HTR-8/SVneo (cell line): Measurements from ENCODE around the gene HPS5.
"Not testable (repeated sequence)": the region's sequence is repeated elsewhere in the genome, so short reads cannot be mapped to it uniquely, and the experiment has no call there.

Source experiments
- DNase-seq: peaks from one replicate; pipeline ENCODE4 v3.0.0; 2011; ENCODE audit warnings: low spot score, mixed read lengths; ENCODE audit not compliant: insufficient read length
- FAIRE-seq: peaks from 2 replicates; lab custom pipeline; 2011; peaks lifted over from hg19 to GRCh38; lab: Jason Lieb, UNC

The HPS5 gene

GRCh38 chr11:18321969-18322711 is at the start of gene HPS5, which contains the start of gene GTF2H1:
HPS5 (minus strand) TSS chr11:18322140; CDS start chr11:18317858, 4,282 bp downstream.
GTF2H1 (plus strand) TSS chr11:18322567; CDS start chr11:18333075, 10,508 bp downstream.
- peak; percentile 99 for FAIRE-seq
- DNase-seq, result peak; percentile 98

- no peak for FAIRE-seq
Measured at GRCh38 chr11:18371279-18371678, 49.3 kb upstream of the HPS5 start.

GRCh38 chr11:18369398-18369797 is 47.5 kb upstream of the HPS5 start:
- FAIRE-seq (no peak), DNase-seq (no peak)

More at GRCh38 chr11:18371279-18371678, 49.3 kb upstream of the HPS5 start:
- DNase-seq, result no peak

GRCh38 chr11:18368221-18368620 is 46.3 kb upstream of the HPS5 start:
- no peak for FAIRE-seq
- DNase-seq, result no peak

- FAIRE-seq, result no peak
Measured at GRCh38 chr11:18367431-18367830, 45.5 kb upstream of the HPS5 start.

GRCh38 chr11:18366286-18366685 is 44.3 kb upstream of the HPS5 start:
- DNase-seq, result no peak
- FAIRE-seq, result no peak

More at GRCh38 chr11:18367431-18367830, 45.5 kb upstream of the HPS5 start:
- no peak for DNase-seq

GRCh38 chr11:18365741-18366140 is 43.8 kb upstream of the HPS5 start:
- DNase-seq (no peak), FAIRE-seq (no peak)

- FAIRE-seq, result no peak
- no peak for DNase-seq
Measured at GRCh38 chr11:18364495-18365073, 42.6 kb upstream of the HPS5 start.

GRCh38 chr11:18361154-18361553 is 39.2 kb upstream of the HPS5 start:
- FAIRE-seq, result no peak
- no peak for DNase-seq

- no peak for FAIRE-seq
Measured at GRCh38 chr11:18358646-18359045, 36.7 kb upstream of the HPS5 start.

GRCh38 chr11:18352581-18352980 is 30.6 kb upstream of the HPS5 start:
- FAIRE-seq, result no peak
- peak; percentile 13 for DNase-seq

More at GRCh38 chr11:18358646-18359045, 36.7 kb upstream of the HPS5 start:
- no peak for DNase-seq

- DNase-seq (no peak), FAIRE-seq (no peak)
Measured at GRCh38 chr11:18347471-18348125, 25.7 kb upstream of the HPS5 start.

- DNase-seq (no peak), FAIRE-seq (no peak)
Measured at GRCh38 chr11:18332891-18333290, 11.0 kb upstream of the HPS5 start.

GRCh38 chr11:18332302-18332701 is 10.4 kb upstream of the HPS5 start:
- FAIRE-seq, result no peak
- DNase-seq, result no peak

GRCh38 chr11:18330921-18331320 is 9.0 kb upstream of the HPS5 start:
- DNase-seq, result no peak
- FAIRE-seq, result no peak

- no peak for FAIRE-seq
- no peak for DNase-seq
Measured at GRCh38 chr11:18329196-18329870, 7.4 kb upstream of the HPS5 start.

GRCh38 chr11:18324381-18324780 is 2.4 kb upstream of the HPS5 start:
- FAIRE-seq, result no peak
- DNase-seq, result no peak

GRCh38 chr11:18323881-18324280 is 1.9 kb upstream of the HPS5 start:
- not testable (repeated sequence) for DNase-seq, FAIRE-seq

- FAIRE-seq (no peak), DNase-seq (no peak)
Measured at GRCh38 chr11:18322818-18323570, 1.1 kb upstream of the HPS5 start.

GRCh38 chr11:18321578-18321968 is 367 bp downstream of the HPS5 start:
- FAIRE-seq, result no peak

More at GRCh38 chr11:18321578-18321968, 367 bp downstream of the HPS5 start:
- no peak for DNase-seq
